Ascending aorta (tissue), 2 donors: ENCODE measurements around the gene CAVIN4. TPM values are rescaled to one million over a fixed set of nuclear protein-coding genes. Genes with fewer than 3 reads are reported as not detected.

Source experiments
- DNase-seq, 2 donors: peaks; one replicate each; pipeline ENCODE4 v3.0.0-alpha.2; 2019; ENCODE audit warnings: low spot score in 2 of 2
- H3K27ac ChIP-seq, 2 donors: fragments of 200-600 bp; sonication (generic); one replicate each; pipeline ENCODE4 v1.5.1; 2016 to 2017; ENCODE audit warnings: mild to moderate bottlenecking in 1 of 2
- H3K27me3 ChIP-seq: fragments of 200-600 bp; sonication (generic); one replicate; pipeline ENCODE4 v1.5.1; 2017
- H3K36me3 ChIP-seq, 2 donors: fragments of 200-600 bp; sonication (generic); one replicate each; pipeline ENCODE4 v1.5.1; 2016
- H3K4me1 ChIP-seq, 2 donors: fragments of 200-600 bp; sonication (generic); one replicate each; pipeline ENCODE4 v1.5.1; 2016 to 2017; ENCODE audit warnings: mild to moderate bottlenecking in 1 of 2
- H3K4me3 ChIP-seq, 2 donors: fragments of 200-600 bp; sonication (generic); one replicate each; pipeline ENCODE4 v1.5.1; 2016 to 2017; ENCODE audit warnings: mild to moderate bottlenecking in 1 of 2
- H3K9me3 ChIP-seq, 2 donors: fragments of 200-600 bp; sonication (generic); one replicate each; pipeline ENCODE4 v1.5.1; 2016
- intact Hi-C: fragments of 100-400 bp; cut with DNase I; formaldehyde crosslinking; loops from one replicate; pipeline ENCODE4 v1.15.1; 2023
- total RNA-seq: library from RNA; depleted of rRNA; stranded (reverse); fragments of >200 nt; gene quantifications from one replicate; pipeline ENCODE4 v1.1.0, GENCODE V29; 2016
- TF ChIP-seq, protein P1 (sequence below), 3 experiments: fragments of 200-600 bp in 2 of 3; fragments of 450-650 bp in 1 of 3; sonication (generic) in 2 of 3; IDR thresholded peaks; one replicate each; pipeline ENCODE4 v1.5.1; 2016 to 2019; ENCODE audit warnings: antibody characterized with exemption in 3 of 3, mild to moderate bottlenecking in 1 of 3, moderate library complexity in 1 of 3

Gene CAVIN4
- total RNA-seq, 1 donor from 2014 or later = not detected

DNA sequence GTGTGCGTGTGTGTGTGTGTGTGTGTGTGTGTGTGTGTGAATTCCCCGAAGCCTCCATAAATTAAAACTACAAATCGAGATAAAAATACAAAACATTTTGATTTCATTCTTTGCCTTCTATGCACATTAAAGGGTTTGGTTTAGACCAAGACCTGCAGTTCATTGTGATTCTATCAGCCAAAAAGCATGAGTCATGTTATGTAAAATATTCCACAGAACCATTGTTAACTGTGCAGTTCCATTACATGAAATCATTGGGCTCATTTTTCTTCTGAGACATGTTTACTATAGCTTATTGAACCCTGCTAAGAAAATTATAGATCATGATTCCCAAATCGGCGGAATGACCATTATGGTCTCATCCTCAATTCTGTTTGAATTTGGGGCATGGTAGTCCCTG, 11.7 kb downstream of the CAVIN4 start:
- intact Hi-C loops = no loop called here
- Histone ChIP-seq H3K27me3 (no peaks in the 10 kb centered on the region), H3K36me3 (no peaks in the 10 kb centered on the region), H3K27ac (no peak overlapping the region), H3K4me3 (no peak overlapping the region), H3K4me1 (no peaks in the 10 kb centered on the region), H3K9me3 (no peaks in the 10 kb centered on the region)
- TF ChIP-seq, protein P1, sequence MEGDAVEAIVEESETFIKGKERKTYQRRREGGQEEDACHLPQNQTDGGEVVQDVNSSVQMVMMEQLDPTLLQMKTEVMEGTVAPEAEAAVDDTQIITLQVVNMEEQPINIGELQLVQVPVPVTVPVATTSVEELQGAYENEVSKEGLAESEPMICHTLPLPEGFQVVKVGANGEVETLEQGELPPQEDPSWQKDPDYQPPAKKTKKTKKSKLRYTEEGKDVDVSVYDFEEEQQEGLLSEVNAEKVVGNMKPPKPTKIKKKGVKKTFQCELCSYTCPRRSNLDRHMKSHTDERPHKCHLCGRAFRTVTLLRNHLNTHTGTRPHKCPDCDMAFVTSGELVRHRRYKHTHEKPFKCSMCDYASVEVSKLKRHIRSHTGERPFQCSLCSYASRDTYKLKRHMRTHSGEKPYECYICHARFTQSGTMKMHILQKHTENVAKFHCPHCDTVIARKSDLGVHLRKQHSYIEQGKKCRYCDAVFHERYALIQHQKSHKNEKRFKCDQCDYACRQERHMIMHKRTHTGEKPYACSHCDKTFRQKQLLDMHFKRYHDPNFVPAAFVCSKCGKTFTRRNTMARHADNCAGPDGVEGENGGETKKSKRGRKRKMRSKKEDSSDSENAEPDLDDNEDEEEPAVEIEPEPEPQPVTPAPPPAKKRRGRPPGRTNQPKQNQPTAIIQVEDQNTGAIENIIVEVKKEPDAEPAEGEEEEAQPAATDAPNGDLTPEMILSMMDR (IDR thresholded peaks at IDR 0.05) = no peak
- no peak for DNase-seq

DNA sequence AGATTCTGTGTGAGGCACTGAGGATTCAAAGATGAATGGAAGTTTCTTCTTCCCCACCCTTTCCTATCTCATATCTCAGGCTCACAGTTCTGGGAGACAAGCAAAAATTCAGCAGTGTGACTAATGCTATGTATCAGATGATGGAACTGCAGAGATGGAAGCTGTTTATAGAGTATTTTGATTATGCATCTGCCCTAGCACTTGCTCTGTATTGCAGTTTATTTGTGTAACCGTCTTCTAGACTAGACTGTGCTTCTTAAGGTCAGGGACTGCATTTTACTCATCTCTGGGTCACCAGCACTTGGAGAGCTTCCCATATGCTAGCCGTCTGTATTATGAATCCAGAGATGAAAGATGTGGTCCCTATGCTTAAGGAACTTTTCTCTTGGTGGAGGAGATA, 12.6 kb downstream of the CAVIN4 start:
- TF ChIP-seq, protein P1 (IDR thresholded peaks at IDR 0.05) = no peak
- Histone ChIP-seq H3K36me3 (no peaks in the 10 kb centered on the region), H3K9me3 (no peaks in the 10 kb centered on the region), H3K4me3 (no peak overlapping the region), H3K4me1 (no peaks in the 10 kb centered on the region), H3K27me3 (no peaks in the 10 kb centered on the region), H3K27ac (no peak overlapping the region)
- DNase-seq = no peak
- intact Hi-C loops = loop anchor here (10.0 kb wide), 2 partner anchors 266 to 496 kb away; partner anchors contain the start of genes ERP44 and INVS

DNA sequence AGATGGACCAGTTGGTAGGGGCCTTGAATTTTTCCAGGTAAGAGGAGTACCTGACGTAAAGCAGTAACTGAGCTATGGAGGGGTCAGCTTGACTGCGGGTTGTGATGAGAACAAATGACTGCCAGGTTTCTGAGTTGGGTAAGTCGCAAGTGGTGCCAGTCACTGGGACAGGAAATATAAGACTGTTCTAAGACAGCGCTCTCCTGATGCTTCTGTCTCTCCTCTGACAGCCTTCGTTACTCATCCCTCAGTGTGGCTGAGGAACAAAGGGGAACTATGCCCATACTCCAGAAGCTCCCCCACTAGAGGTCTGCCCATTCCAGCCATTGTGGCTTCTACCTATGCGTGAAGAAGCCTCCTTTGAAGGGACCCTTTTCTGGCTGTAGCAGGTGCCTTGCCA, 13.3 kb downstream of the CAVIN4 start:
- Histone ChIP-seq H3K4me1 (no peaks in the 10 kb centered on the region), H3K4me3 (no peak overlapping the region), H3K36me3 (no peaks in the 10 kb centered on the region), H3K27me3 (no peaks in the 10 kb centered on the region), H3K9me3 (no peaks in the 10 kb centered on the region), H3K27ac (no peak overlapping the region)
- TF ChIP-seq, protein P1 (IDR thresholded peaks at IDR 0.05) = no peak
- DNase-seq = no peak
- intact Hi-C loops = loop anchor here (10.0 kb wide), 2 partner anchors 266 to 496 kb away; partner anchors contain the start of genes ERP44 and INVS

DNA sequence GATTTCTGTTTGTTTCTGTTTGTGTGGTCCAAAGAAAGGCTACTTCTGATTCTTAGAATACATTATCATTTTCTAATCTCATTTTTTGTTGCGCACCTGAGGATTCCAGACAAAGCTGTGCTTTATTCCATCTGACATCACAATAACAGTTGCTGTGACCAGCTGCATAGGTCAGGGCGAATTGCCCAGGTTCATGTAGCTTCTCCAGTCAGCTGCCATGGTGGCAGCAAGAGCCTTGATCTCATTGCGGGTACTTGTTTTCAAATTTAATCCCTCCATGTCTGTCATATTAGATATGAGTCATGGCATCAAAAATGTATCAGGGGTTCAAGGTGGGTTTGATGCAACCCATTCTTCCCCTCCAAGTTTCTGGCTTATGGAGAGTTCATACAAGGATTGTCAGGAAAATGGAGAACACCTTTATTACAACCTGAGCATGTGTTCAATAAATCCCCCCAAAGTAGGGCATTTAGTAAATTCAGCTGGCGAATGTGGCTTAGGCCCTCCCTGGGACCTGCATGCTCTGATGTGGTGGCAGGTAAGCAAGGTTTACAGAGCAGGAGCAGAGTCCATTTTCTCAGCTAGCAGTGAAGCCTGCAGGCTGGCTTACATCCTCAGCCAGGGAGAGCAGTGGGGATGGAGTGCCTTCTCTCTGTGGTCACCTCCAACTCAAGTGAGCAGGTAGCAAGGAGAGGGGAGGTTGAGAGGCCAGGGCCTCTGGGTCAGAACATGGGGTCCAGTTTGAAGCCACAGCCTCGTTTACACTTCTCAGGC, 13.9 kb downstream of the CAVIN4 start:
- TF ChIP-seq, protein P1 (IDR thresholded peaks at IDR 0.05) = no peak
- intact Hi-C loops = loop anchor here (10.0 kb wide), 2 partner anchors 267 to 497 kb away; partner anchors contain the start of genes ERP44 and INVS
- Histone ChIP-seq H3K4me3 (no peak overlapping the region), H3K9me3 (no peaks in the 10 kb centered on the region), H3K36me3 (no peaks in the 10 kb centered on the region), H3K4me1 (no peaks in the 10 kb centered on the region), H3K27me3 (no peaks in the 10 kb centered on the region), H3K27ac (no peak overlapping the region)
- no peak for DNase-seq

DNA sequence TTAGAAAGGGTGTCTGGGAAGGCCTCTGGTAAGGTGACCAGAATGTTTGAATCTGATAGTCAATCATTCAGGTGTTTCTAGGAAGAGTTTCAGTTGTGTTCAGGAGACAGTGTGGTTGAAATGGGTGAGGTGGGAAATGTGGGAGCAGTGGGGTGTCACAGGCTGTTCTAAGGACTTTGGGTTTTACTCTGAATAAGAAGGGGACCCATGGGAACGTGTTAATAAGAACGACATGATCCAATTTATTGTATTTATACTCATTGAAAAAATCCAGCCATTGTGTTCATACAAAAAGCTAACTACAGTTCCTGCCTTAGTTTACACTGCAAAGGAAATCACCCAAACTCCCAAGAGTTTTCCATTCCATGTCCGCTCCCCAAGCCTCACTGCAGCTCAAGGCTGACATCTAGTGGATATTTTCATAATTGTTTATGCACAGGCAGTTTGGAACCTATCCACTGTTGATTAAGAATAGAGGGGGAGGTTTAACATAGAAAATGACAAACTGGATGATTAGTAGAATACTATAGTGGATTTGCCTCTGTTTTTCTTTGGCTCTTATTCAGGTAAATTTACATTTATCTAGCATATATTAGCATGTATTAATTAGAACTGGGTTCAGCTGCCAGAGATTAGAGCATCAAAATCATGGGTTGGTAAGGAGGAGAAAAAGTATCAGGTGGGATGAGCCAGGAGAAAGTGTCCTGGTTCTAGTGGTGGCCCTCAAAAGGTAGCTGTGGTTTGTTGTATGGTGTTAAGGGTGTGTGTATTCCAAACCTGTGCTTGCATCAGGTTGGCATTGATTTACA, 17.7 kb downstream of the CAVIN4 start:
- DNase-seq = no peak
- intact Hi-C loops = loop anchor here (5.0 to 10.0 kb wide), 6 partner anchors 158 to 688 kb away; partner anchors contain the start of genes ERP44, INVS, STX17 and TEX10
- TF ChIP-seq, protein P1 (IDR thresholded peaks at IDR 0.05) = peak; percentile 74 to 91 (median 80)

More for the DNA sequence above, 17.7 kb downstream of the CAVIN4 start:
- Histone ChIP-seq H3K9me3 (no peaks in the 10 kb centered on the region), H3K4me3 (no peak overlapping the region), H3K27me3 (no peaks in the 10 kb centered on the region), H3K4me1 (peaks cover 0 to 5% of the 10 kb centered on the region in 2 donors), H3K27ac (no peak overlapping the region), H3K36me3 (no peaks in the 10 kb centered on the region)
